Measurements from ENCODE around the gene NANOGP8.
"Not testable (repeated sequence)": the region's sequence is repeated elsewhere in the genome, so short reads cannot be mapped to it uniquely, and the experiment has no call there.

The NANOGP8 gene

GRCh38 chr15:35092846-35093245 is 7.8 kb upstream of the NANOGP8 start:
- no peak for DNase-seq

DNA sequence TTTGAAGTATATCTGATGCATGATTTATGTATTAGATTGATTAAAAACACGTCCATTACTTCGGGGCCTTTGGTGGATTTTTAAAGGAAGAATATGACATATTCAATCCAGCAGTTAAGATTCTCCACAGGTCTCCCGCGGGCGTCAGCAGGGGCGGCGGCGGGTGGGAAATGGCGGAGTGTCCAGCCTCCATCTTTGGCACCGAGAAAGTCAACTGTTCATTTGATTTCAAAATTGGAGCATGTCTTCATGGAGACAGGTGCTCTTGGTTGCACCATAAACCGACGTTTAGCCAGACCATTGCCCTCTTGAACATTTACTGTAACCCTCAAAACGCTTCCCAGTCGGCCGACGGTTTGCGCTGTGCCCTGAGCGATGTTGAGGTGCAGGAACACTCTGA is 7.2 kb upstream of the NANOGP8 start:
- no peak for DNase-seq

DNA sequence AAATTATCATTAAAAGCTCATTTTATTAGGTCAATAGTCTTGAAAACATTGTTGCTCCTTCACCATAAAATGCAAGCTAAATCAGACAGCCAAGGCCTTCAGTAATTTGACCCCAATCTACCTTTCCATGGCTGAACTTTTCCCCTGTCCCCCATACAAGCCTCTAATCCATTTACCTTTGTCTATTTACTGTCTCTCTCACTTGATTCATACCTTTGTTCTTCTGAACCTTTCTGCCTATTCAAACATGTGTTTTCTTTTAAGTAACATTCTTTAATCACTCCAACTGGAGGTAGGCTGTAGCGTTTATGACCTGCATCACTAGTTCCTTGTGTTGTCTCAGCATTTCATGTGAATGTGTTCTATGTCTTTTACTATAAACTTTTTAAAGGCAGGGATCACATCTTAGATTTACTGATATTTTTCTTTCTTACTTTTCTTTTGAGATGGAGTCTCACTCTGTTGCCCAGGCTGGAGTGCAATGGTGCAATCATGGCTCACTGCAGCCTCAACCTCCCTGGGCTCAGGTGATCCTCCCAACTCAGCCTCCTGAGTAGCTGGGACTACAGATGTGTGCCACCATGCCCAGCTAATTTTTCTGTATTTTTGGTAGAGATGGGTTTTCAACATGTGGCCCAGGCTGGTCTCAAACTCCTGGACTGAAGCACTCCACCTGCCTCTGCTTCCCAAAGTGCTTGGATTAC is 5.2 kb upstream of the NANOGP8 start:
- DNase-seq, result no peak

GRCh38 chr15:35089551-35089950 is 4.5 kb upstream of the NANOGP8 start:
- DNase-seq, result no peak

DNA sequence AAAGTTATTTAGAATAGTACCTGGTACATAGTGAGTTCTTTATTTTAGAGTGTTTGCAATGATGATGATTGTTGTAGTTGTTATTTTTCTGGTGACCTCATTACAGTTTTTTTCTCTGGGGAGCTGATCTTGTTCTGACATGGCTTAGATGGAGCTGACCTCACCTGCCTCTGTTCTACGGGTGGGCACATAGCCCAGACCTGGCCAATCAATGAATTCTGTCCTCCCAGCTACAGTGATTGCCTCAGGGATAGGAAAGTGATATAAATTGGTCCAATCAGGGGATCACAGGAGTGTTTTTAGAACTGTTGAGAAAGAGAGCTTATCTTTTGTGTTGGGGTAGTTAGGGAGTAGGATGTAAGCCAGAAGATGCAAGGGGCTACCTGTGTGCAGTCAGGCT is 3.2 kb upstream of the NANOGP8 start:
- DNase-seq, result no peak

GRCh38 chr15:35087759-35088158 is 2.7 kb upstream of the NANOGP8 start:
- DNase-seq, result no peak

- DNase-seq, result not testable (repeated sequence)
Observed at GRCh38 chr15:35082371-35083348, 2.4 kb downstream of the NANOGP8 start.

DNA sequence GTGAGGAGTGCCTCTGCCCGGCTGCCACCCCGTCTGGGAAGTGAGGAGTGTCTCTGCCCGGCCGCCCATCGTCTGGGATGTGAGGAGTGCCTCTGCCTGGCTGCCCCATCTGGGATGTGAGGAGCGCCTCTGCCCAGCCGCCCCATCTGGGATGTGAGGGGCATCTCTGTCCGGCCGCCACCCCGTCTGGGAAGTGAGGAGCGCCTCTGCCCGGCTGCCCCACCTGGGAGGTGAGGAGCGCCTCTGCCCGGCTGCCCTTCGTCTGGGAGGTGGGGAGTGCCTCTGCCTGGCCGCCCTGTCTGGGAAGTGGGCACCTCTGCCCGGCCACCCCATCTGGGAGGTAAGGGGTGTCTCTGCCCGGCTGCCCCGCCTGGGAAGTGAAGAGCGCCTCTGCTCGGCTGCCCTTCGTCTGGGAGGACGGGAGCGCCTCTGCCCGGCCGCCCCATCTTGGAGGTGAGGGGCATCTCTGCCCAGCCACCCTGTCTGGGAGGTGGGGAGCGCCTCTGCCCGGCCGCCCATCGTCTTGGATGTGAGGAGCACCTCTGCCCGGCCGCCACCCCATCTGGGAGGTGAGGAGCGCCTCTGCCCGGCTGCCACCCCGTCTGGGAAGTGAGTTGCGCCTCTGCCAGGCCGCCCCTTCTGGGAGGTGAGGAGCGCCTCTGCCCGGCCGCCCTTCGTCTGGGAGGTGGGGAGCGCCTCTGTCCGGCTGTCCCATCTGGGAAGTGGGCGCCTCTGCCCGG is 3.3 kb downstream of the NANOGP8 start:
- not testable (repeated sequence) for DNase-seq

DNA sequence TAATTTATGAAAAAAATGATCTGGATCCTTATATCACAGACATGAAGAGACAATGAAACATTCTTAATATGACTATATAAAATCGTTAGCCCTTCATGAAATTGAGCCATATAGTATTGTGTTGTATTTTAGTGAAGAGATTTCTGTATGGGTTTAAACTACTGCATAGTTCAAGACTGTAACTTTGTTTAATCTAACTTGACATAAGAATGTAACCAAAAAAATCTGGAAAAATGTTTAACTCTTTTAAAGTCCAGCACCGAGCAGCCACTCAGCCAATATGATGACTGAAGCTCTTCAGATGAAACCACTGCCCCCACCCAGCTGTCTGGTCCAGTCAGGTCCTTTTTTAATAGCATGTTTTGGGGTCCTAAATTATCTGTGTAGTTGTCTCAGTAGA is 4.9 kb downstream of the NANOGP8 start:
- DNase-seq, result no peak

GRCh38 chr15:35078221-35078915 is 6.7 kb downstream of the NANOGP8 start:
- no peak for DNase-seq

DNA sequence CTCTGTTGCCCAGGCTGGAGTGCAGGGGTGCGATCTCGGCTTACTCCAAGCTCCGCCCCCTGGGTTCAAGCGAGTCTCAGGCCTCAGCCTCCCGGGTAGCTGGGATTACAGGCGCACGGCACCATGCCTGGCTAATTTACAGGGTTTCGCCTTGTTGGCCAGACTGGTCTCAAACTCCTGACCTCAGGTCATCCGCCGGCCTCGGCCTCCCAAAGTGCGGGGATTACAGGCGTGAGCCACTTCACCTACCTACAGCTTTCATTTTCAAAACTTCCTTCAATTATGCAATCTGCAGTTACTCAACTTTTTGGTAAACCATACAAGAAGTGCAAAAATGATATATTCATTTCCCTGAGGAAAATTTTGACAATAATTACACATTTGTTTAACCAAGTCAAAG is 14.0 kb downstream of the NANOGP8 start:
- no peak for DNase-seq

GRCh38 chr15:35068846-35069475 is 16.1 kb downstream of the NANOGP8 start:
- no peak for DNase-seq

DNA sequence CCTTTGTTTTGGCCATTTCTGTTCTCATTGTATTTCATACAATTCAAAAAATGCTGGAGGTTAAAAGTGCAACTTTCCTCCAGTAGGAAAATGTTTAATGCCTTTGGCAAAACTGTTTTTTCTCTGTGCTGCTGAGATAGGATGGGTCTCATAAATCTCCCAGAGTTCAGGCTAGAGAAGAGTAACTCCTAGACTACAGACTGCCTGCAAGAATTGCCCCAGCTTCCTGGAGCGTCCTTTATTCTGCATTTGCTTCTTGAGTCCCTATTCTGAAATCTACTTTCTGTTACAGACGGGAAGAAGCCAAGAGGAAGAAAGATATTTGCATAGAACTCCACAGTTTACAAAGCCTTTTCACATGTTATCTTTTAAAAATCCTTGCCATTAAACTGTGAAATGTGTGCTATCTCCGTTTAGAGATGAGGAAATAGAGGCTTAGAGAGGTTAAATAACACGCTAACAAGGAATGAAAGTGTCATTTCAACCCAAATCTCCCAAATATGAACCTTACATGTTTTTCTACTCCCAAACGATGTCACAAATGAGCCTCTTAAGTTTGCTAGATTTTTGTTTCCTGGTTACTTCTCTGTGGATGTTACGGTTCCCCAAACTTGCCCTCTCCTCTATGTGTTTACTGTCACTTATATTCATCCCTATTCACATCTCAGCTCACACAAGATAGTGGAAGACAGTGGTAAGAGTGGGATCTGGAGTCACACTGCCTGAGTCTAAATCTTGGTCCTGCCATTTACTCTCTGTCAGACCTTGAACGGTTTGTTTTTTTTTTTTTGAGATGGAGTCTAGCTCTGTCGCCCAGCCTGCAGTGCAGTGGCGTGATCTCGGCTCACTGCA is 17.4 kb downstream of the NANOGP8 start:
- no peak for DNase-seq

- no peak for DNase-seq
Observed at GRCh38 chr15:35066094-35066493, 19.0 kb downstream of the NANOGP8 start.

DNA sequence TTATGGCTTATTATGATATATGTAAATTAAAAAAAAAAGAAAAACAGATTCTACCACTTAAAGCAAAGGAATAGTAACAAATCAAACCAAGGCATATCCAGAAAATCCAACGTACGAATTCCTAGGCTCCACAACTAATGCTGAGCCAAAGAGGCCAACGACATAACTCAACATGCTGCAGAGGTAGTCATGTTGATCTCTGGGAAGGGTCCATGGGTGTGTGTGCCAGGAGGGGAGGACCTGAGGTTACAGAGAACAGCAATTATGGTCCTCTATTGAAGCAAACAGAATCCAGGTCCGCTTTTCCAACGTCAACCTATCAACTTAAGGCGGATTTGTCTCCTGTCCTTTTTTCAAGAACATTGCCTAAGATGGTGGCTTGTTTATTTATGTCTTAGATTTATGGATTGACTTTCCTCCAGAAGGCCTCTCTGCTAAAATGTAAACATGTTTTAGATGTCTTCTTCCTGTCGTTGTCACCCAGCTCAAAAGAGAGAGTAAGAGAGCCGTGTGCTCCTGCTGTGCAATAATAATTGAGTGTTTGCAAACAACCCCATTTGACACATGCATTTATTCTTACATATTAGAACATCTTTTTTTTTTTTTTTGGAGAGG is 20.4 kb downstream of the NANOGP8 start:
- DNase-seq, result no peak

GRCh38 chr15:35062738-35063099 is 22.4 kb downstream of the NANOGP8 start:
- no peak for DNase-seq

- DNase-seq, result no peak
Observed at GRCh38 chr15:35061825-35062737, 23.0 kb downstream of the NANOGP8 start.

- no peak for DNase-seq
Observed at GRCh38 chr15:35061161-35061824, 23.8 kb downstream of the NANOGP8 start.

- DNase-seq, result no peak
Observed at GRCh38 chr15:35060591-35060990, 24.5 kb downstream of the NANOGP8 start.

Measured in NCI-H226 (cell line).